ENCODE results near the gene XPO5.

DNA sequence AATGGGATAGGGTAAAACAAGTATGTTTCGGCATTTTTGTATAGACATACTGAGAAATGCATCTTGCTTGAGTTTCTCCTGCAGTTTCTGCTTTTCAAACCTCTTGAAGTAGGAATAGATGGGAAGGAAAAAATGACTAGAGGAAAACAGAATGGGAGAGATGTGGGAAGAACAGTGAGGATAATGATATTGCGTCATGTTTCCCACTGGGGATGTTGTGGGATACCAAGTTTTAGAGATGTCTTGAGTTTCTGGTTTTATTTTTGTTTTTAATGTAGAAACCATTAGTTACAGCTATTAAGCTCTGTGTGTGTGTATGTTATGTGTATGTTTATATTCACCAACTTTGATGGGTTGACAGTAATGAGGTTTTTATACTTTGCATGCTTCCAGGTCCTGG lies 24.8 kb upstream of the XPO5 start:
- no peak for TF ChIP-seq CTCF (IDR thresholded peaks at IDR 0.05)
- no peak for TF ChIP-seq POLR2A (IDR thresholded peaks at IDR 0.05)
